H9 (cell line): ENCODE measurements around the gene OR11L1. TPM values are rescaled to one million over a fixed set of nuclear protein-coding genes. Genes with fewer than 3 reads are reported as not detected.

Source experiments
- DNase-seq: peaks from one replicate; pipeline ENCODE4 v3.0.0-alpha.2; 2017
- H2AFZ ChIP-seq: one replicate; pipeline ENCODE4 v1.6.1; 2013; ENCODE audit warnings: mild to moderate bottlenecking, low read length, control low read depth, moderate library complexity
- H2AK5ac ChIP-seq: 2 replicates; pipeline ENCODE4 v1.6.1; 2013; ENCODE audit warnings: low read length, control low read depth, mixed read lengths; ENCODE audit not compliant: insufficient read length
- H2BK120ac ChIP-seq: one replicate; pipeline ENCODE4 v1.6.1; 2013; ENCODE audit warnings: low read depth, mild to moderate bottlenecking, low read length, control low read depth, inconsistent platforms; ENCODE audit not compliant: poor library complexity, severe bottlenecking
- H2BK12ac ChIP-seq: 2 replicates; pipeline ENCODE4 v1.6.1; 2013; ENCODE audit warnings: low read length, control low read depth, mixed read lengths, low read depth; ENCODE audit not compliant: insufficient read length
- H2BK15ac ChIP-seq: 2 replicates; pipeline ENCODE4 v1.6.1; 2013; ENCODE audit warnings: low read depth, low read length, control low read depth
- H2BK20ac ChIP-seq: one replicate; pipeline ENCODE4 v1.6.1; 2013; ENCODE audit warnings: low read depth, mild to moderate bottlenecking, low read length, control low read depth, inconsistent platforms; ENCODE audit not compliant: poor library complexity, severe bottlenecking
- H2BK5ac ChIP-seq: 2 replicates; pipeline ENCODE4 v1.6.1; 2013; ENCODE audit warnings: low read length, control low read depth, mixed read lengths; ENCODE audit not compliant: insufficient read length
- H3K14ac ChIP-seq: 2 replicates; pipeline ENCODE4 v1.6.1; 2013; ENCODE audit warnings: low read length, control low read depth; ENCODE audit not compliant: insufficient read depth
- H3K18ac ChIP-seq: 2 replicates; pipeline ENCODE4 v1.6.1; 2013; ENCODE audit warnings: low read depth, mild to moderate bottlenecking, mixed read lengths, low read length, control low read depth; ENCODE audit not compliant: insufficient read length
- H3K23ac ChIP-seq: 2 replicates; pipeline ENCODE4 v1.6.1; 2013; ENCODE audit warnings: low read length, control low read depth, mixed read lengths, low read depth; ENCODE audit not compliant: insufficient read length
- H3K23me2 ChIP-seq: 2 replicates; pipeline ENCODE4 v1.6.1; 2013; ENCODE audit warnings: low read depth, mild to moderate bottlenecking, mixed read lengths, low read length, control low read depth; ENCODE audit not compliant: insufficient read length, poor library complexity, severe bottlenecking
- H3K27ac ChIP-seq: 2 replicates; pipeline ENCODE4 v1.5.1; 2013; ENCODE audit warnings: low read length, control low read depth, mixed read lengths, low read depth; ENCODE audit not compliant: insufficient read length
- H3K27me3 ChIP-seq: 2 replicates; pipeline ENCODE4 v1.6.1; 2013; ENCODE audit warnings: low read length, control low read depth, inconsistent platforms; ENCODE audit not compliant: insufficient read depth
- H3K4ac ChIP-seq: 2 replicates; pipeline ENCODE4 v1.6.1; 2013; ENCODE audit warnings: low read depth, mild to moderate bottlenecking, control low read depth, inconsistent platforms, low read length, moderate library complexity
- H3K4me1 ChIP-seq: 2 replicates; pipeline ENCODE4 v1.6.1; 2013; ENCODE audit warnings: low read length, control low read depth, inconsistent platforms; ENCODE audit not compliant: insufficient read depth
- H3K4me2 ChIP-seq: 2 replicates; pipeline ENCODE4 v1.6.1; 2013; ENCODE audit warnings: low read length, control low read depth, mixed read lengths; ENCODE audit not compliant: insufficient read length, insufficient read depth
- H3K56ac ChIP-seq: 2 replicates; pipeline ENCODE4 v1.6.1; 2013; ENCODE audit warnings: low read depth, mild to moderate bottlenecking, mixed read lengths, low read length, control low read depth; ENCODE audit not compliant: insufficient read length
- H3K79me1 ChIP-seq: 2 replicates; pipeline ENCODE4 v1.6.1; 2013; ENCODE audit warnings: low read depth, mild to moderate bottlenecking, moderate library complexity, low read length, control low read depth, inconsistent platforms; ENCODE audit not compliant: insufficient read depth, poor library complexity, severe bottlenecking
- H3K79me2 ChIP-seq: 2 replicates; pipeline ENCODE4 v1.6.1; 2013; ENCODE audit warnings: low read length, control low read depth, inconsistent platforms; ENCODE audit not compliant: insufficient read depth
- H3K9ac ChIP-seq: 2 replicates; pipeline ENCODE4 v1.6.1; 2013; ENCODE audit warnings: low read length, control low read depth, mixed read lengths; ENCODE audit not compliant: insufficient read length; ENCODE audit errors: extremely low read depth
- H3K9me3 ChIP-seq: one replicate; pipeline ENCODE4 v1.6.1; 2013; ENCODE audit warnings: low read depth, low read length, inconsistent platforms; ENCODE audit not compliant: control insufficient read depth
- H3T11ph ChIP-seq: one replicate; pipeline ENCODE4 v1.6.1; 2013; ENCODE audit warnings: mild to moderate bottlenecking, low read length, control low read depth, inconsistent platforms
- H4K20me1 ChIP-seq: one replicate; pipeline ENCODE4 v1.6.1; 2013; ENCODE audit not compliant: control insufficient read depth, insufficient read length, insufficient read depth
- H4K5ac ChIP-seq: 2 replicates; pipeline ENCODE4 v1.6.1; 2013; ENCODE audit warnings: low read depth, mild to moderate bottlenecking, mixed read lengths, low read length, control low read depth; ENCODE audit not compliant: insufficient read length
- H4K8ac ChIP-seq: replicated peaks from 2 replicates; pipeline ENCODE4 v1.6.1; 2013; ENCODE audit warnings: low read length, control low read depth, mixed read lengths, low read depth; ENCODE audit not compliant: insufficient read length
- H4K91ac ChIP-seq: 2 replicates; pipeline ENCODE4 v1.6.1; 2013; ENCODE audit warnings: low read depth, mild to moderate bottlenecking, moderate library complexity, mixed read lengths, low read length, control low read depth; ENCODE audit not compliant: insufficient read length
- H3K27ac Mint-ChIP-seq, 3 experiments: 2 replicates in 2 of 3; 3 replicates in 1 of 3; pipeline ENCODE4 v1.8.0; 2020 to 2021; ENCODE audit warnings: mixed read lengths in 3 of 3, mild to moderate bottlenecking in 1 of 3, moderate library complexity in 1 of 3
- H3K27me3 Mint-ChIP-seq: 2 replicates; pipeline ENCODE4 v1.8.0; 2021; ENCODE audit warnings: low read depth, mild to moderate bottlenecking, moderate library complexity, mixed read lengths
- H3K36me3 Mint-ChIP-seq, 3 experiments: 2 replicates in 2 of 3; 3 replicates in 1 of 3; pipeline ENCODE4 v1.8.0; 2020 to 2021; ENCODE audit warnings: low read depth in 3 of 3, mixed read lengths in 3 of 3; ENCODE audit not compliant: insufficient read depth in 1 of 3
- H3K4me1 Mint-ChIP-seq, 2 experiments: 2 replicates each; pipeline ENCODE4 v1.8.0; 2020; ENCODE audit warnings: mixed read lengths in 2 of 2
- H3K4me3 Mint-ChIP-seq, 2 experiments: 2 replicates in 1 of 2; 3 replicates in 1 of 2; pipeline ENCODE4 v1.8.0; 2020 to 2021; ENCODE audit warnings: mild to moderate bottlenecking in 2 of 2, mixed read lengths in 2 of 2, moderate library complexity in 1 of 2
- H3K9me3 Mint-ChIP-seq, 2 experiments: 2 replicates in 1 of 2; 3 replicates in 1 of 2; pipeline ENCODE4 v1.8.0; 2020; ENCODE audit warnings: mild to moderate bottlenecking in 2 of 2, mixed read lengths in 2 of 2, moderate library complexity in 1 of 2
- WGBS: extraction: QIAGEN DNeasy Blood & Tissue Kit; methylation state at CpG from one replicate; pipeline ENCODE4 v1.1.7; 2013; ENCODE audit warnings: missing lambda C conversion rate, low lambda C conversion rate, mixed read lengths; ENCODE audit not compliant: insufficient read length; ENCODE audit errors: extremely low coverage; 5-methylcytosine and 5-hydroxymethylcytosine counted together
- total RNA-seq: library from RNA; stranded (reverse); gene quantifications from 2 replicates; pipeline ENCODE4 v1.2.1, GENCODE V29; 2021
- TF ChIP-seq, protein P1 (sequence below): fragments of 200-600 bp; sonication (generic); conservative IDR thresholded peaks from 3 replicates; pipeline ENCODE4 v1.8.0; 2021; ENCODE audit warnings: antibody characterized with exemption, mild to moderate bottlenecking

Gene OR11L1
- total RNA-seq, 1 experiment from 2014 or later: not detected

DNA sequence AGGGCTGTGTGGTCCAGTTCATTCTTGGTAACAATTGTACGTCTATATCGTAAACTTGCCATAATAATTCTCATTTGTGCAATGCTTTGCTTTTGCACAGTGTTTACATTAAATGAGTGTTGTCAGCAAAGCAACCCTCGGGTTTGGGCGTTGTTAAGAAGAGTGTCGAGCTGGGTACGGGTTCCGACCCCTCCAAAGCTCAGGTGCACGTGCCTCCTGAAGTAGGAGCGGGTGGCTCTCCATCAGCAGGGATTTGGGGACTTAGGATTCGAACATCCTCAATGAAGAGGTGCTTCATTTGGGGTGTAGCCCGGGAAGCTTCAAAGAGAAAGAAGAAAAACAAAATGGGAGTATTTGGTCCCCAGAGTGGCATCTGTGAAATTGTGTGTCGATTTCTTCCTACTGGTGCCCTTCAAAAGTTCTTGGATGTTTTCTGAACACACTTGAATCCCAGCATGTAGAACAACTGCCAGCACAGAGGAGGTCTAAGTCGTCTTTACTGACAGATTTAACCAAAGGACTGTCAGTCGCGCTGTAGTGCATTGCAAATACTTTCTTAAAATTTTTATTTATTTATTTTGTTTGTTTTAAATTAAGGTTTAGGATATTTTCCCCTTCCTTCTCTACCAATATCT lies 16.4 kb upstream of the OR11L1 start:
- H3K4me1 Mint-ChIP-seq: peaks cover 0 to 7% of the 10 kb centered on the region in 2 experiments; a peak in 3 of 4 replicates
- H3K27ac ChIP-seq: no peak overlapping the region
- H3K36me3 Mint-ChIP-seq: no peaks in the 10 kb centered on the region
- no peak overlapping the region for H3K56ac ChIP-seq
- no peaks in the 10 kb centered on the region for H4K20me1 ChIP-seq
- H3K4me1 ChIP-seq: no peaks in the 10 kb centered on the region
- H3K27ac Mint-ChIP-seq: no peak overlapping the region
- no peak overlapping the region for H2BK5ac ChIP-seq
- H3T11ph ChIP-seq: no peak overlapping the region
- no peaks in the 10 kb centered on the region for H3K79me1 ChIP-seq
- H3K9me3 Mint-ChIP-seq: peaks cover 54 to 65% of the 10 kb centered on the region in 2 experiments
- H3K18ac ChIP-seq: no peak overlapping the region
- no peak overlapping the region for H2BK15ac ChIP-seq
- H3K4ac ChIP-seq: no peak overlapping the region
- H2AFZ ChIP-seq: no peak overlapping the region
- no peak overlapping the region for H2BK20ac ChIP-seq
- H3K27me3 ChIP-seq: peaks cover 2% of the 10 kb centered on the region; the same call in 1 of the 2 replicates
- H3K4me3 Mint-ChIP-seq: peak overlapping the region; percentile 67 to 84
- DNase-seq: no peak
- H3K23ac ChIP-seq: no peak overlapping the region
- H4K8ac ChIP-seq: no peak overlapping the region
- H3K9ac ChIP-seq: no peak overlapping the region
- H4K91ac ChIP-seq: no peak overlapping the region
- H3K27me3 Mint-ChIP-seq: peaks cover 10% of the 10 kb centered on the region
- H2BK120ac ChIP-seq: no peak overlapping the region
- H3K9me3 ChIP-seq: peaks cover 13% of the 10 kb centered on the region
- peaks cover 2% of the 10 kb centered on the region; the same call in 1 of the 2 replicates for H3K79me2 ChIP-seq
- no peak overlapping the region for H2BK12ac ChIP-seq
- TF ChIP-seq, protein P1, sequence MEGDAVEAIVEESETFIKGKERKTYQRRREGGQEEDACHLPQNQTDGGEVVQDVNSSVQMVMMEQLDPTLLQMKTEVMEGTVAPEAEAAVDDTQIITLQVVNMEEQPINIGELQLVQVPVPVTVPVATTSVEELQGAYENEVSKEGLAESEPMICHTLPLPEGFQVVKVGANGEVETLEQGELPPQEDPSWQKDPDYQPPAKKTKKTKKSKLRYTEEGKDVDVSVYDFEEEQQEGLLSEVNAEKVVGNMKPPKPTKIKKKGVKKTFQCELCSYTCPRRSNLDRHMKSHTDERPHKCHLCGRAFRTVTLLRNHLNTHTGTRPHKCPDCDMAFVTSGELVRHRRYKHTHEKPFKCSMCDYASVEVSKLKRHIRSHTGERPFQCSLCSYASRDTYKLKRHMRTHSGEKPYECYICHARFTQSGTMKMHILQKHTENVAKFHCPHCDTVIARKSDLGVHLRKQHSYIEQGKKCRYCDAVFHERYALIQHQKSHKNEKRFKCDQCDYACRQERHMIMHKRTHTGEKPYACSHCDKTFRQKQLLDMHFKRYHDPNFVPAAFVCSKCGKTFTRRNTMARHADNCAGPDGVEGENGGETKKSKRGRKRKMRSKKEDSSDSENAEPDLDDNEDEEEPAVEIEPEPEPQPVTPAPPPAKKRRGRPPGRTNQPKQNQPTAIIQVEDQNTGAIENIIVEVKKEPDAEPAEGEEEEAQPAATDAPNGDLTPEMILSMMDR: no peak
- no peak overlapping the region for H4K5ac ChIP-seq
- WGBS: no CpG with 5 or more reads among the region's 15 CpGs
- H3K4me2 ChIP-seq: peak overlapping the region; percentile 11
- H3K23me2 ChIP-seq: no peaks in the 10 kb centered on the region
- H2AK5ac ChIP-seq: no peak overlapping the region
- no peak overlapping the region for H3K14ac ChIP-seq
